H1 (cell line): ENCODE results near the gene UBR2. TPM values are rescaled to one million over a fixed set of nuclear protein-coding genes. Genes with fewer than 3 reads are reported as not detected.
A peak's percentile ranks its signal among the peaks of the same experiment; 100 is the strongest.

Experiments used
- CTCF ChIA-PET: fragments of 300-600 bp; sonication (Branson Sonifier 250); formaldehyde crosslinking; loops from one replicate; lab custom pipeline; 2021; ENCODE audit not compliant: partially characterized antibody; lab: Charles Lee
- POLR2A ChIA-PET: fragments of 300-600 bp; sonication (Branson Sonifier 250); formaldehyde crosslinking; loops from one replicate; lab custom pipeline; 2021; ENCODE audit warnings: inconsistent platforms; ENCODE audit not compliant: partially characterized antibody; lab: Charles Lee
- DNase-seq, 2 experiments: peaks; one replicate each; pipeline versions ENCODE4 v3.0.0 to v3.0.0-alpha.2; 2010 to 2022; ENCODE audit warnings: low spot score in 2 of 2, low read depth in 1 of 2, mixed read lengths in 1 of 2
- FAIRE-seq: peaks from 2 replicates; lab custom pipeline; 2011; peaks lifted over from hg19 to GRCh38; lab: Jason Lieb, UNC
- H2AFZ ChIP-seq: 2 replicates; pipeline ENCODE4 v1.8.1; 2012; ENCODE audit warnings: low read length, inconsistent platforms
- H2AK5ac ChIP-seq: 2 replicates; pipeline ENCODE4 v1.6.1; 2013; ENCODE audit warnings: low read depth, low read length
- H2BK120ac ChIP-seq: replicated peaks from 2 replicates; pipeline ENCODE3; 2013; ENCODE audit warnings: low read depth, low read length, inconsistent platforms
- H2BK12ac ChIP-seq: 2 replicates; pipeline ENCODE4 v1.6.1; 2013; ENCODE audit warnings: low read depth, low read length
- H2BK15ac ChIP-seq: 2 replicates; pipeline ENCODE4 v1.6.1; 2013; ENCODE audit warnings: low read length
- H2BK20ac ChIP-seq: 2 replicates; pipeline ENCODE4 v1.6.1; 2013; ENCODE audit warnings: low read length
- H2BK5ac ChIP-seq: 2 replicates; pipeline ENCODE4 v1.6.1; 2013; ENCODE audit warnings: low read depth, low read length
- H3K14ac ChIP-seq: 2 replicates; pipeline ENCODE4 v1.6.1; 2013; ENCODE audit warnings: inconsistent platforms; ENCODE audit not compliant: insufficient read length
- H3K18ac ChIP-seq: 2 replicates; pipeline ENCODE4 v1.6.1; 2013; ENCODE audit warnings: low read length; ENCODE audit errors: extremely low read depth
- H3K23ac ChIP-seq: 2 replicates; pipeline ENCODE4 v1.6.1; 2013; ENCODE audit warnings: inconsistent platforms; ENCODE audit not compliant: insufficient read length
- H3K23me2 ChIP-seq: 2 replicates; pipeline ENCODE4 v1.6.1; 2013; ENCODE audit warnings: low read depth, low read length
- H3K27ac ChIP-seq: 2 replicates; pipeline ENCODE4 v1.6.1; 2011; ENCODE audit warnings: low read depth, low read length, inconsistent platforms
- H3K27me3 ChIP-seq, 4 experiments: replicated peaks in 1 of 4; 1 replicate in 1 of 4; 2 replicates in 3 of 4; pipeline versions ENCODE4 v1.6.1 to v1.8.1; 2011 to 2013; ENCODE audit warnings: low read length in 3 of 4, mild to moderate bottlenecking in 3 of 4, inconsistent platforms in 2 of 4, mixed read lengths in 2 of 4, moderate library complexity in 1 of 4; ENCODE audit not compliant: control insufficient read depth in 3 of 4, insufficient read depth in 3 of 4; ENCODE audit errors: extremely low read depth in 1 of 4
- H3K36me3 ChIP-seq, 4 experiments: 2 replicates each; pipeline versions ENCODE4 v1.6.1 to v1.8.1; 2011 to 2013; ENCODE audit warnings: mild to moderate bottlenecking in 4 of 4, low read length in 3 of 4, moderate library complexity in 2 of 4, control low read depth in 1 of 4, inconsistent platforms in 1 of 4; ENCODE audit not compliant: insufficient read depth in 4 of 4, control insufficient read depth in 2 of 4
- H3K4ac ChIP-seq: replicated peaks from 2 replicates; pipeline ENCODE3; 2013; ENCODE audit warnings: low read length, low read depth, mixed read lengths, inconsistent platforms; ENCODE audit not compliant: insufficient read length
- H3K4me1 ChIP-seq, 4 experiments: replicated peaks in 1 of 4; 1 replicate in 1 of 4; 2 replicates in 3 of 4; pipeline versions ENCODE4 v1.6.1 to v1.8.1; 2011 to 2013; ENCODE audit warnings: low read length in 3 of 4, inconsistent platforms in 2 of 4, mixed read lengths in 1 of 4; ENCODE audit not compliant: insufficient read depth in 4 of 4, control insufficient read depth in 3 of 4
- H3K4me2 ChIP-seq, 2 experiments: 2 replicates each; pipeline versions ENCODE4 v1.6.1 to v1.8.1; 2011 to 2013; ENCODE audit warnings: low read depth in 2 of 2, low read length in 2 of 2, control low read depth in 1 of 2, inconsistent platforms in 1 of 2, mild to moderate bottlenecking in 1 of 2; ENCODE audit not compliant: insufficient read depth in 1 of 2
- H3K4me3 ChIP-seq, 4 experiments: fragments of 200-600, 300-600 bp in 1 of 4; sonication (generic), shearing (Covaris generic), sonication (Bioruptor Twin) in 1 of 4; 2 replicates each; pipeline versions ENCODE4 v1.5.1 to v1.8.1; 2011 to 2016; ENCODE audit warnings: low read length in 4 of 4, low read depth in 3 of 4, control low read depth in 2 of 4, inconsistent platforms in 2 of 4, mild to moderate bottlenecking in 2 of 4, mixed read lengths in 1 of 4, moderate library complexity in 1 of 4; ENCODE audit not compliant: insufficient read depth in 2 of 4; ENCODE audit errors: extremely low read depth in 1 of 4
- H3K56ac ChIP-seq: replicated peaks from 2 replicates; pipeline ENCODE3; 2013; ENCODE audit warnings: low read depth, mild to moderate bottlenecking, mixed read lengths, low read length, inconsistent platforms; ENCODE audit not compliant: insufficient read length
- H3K79me1 ChIP-seq: 2 replicates; pipeline ENCODE4 v1.6.1; 2013; ENCODE audit warnings: low read depth, low read length, control low read depth
- H3K79me2 ChIP-seq, 2 experiments: 2 replicates each; pipeline versions ENCODE4 v1.6.1 to v1.8.1; 2012 to 2013; ENCODE audit warnings: low read length in 2 of 2, mild to moderate bottlenecking in 2 of 2, inconsistent platforms in 1 of 2; ENCODE audit not compliant: insufficient read depth in 2 of 2, control insufficient read depth in 1 of 2
- H3K9ac ChIP-seq, 4 experiments: replicated peaks in 1 of 4; 1 replicate in 1 of 4; 2 replicates in 3 of 4; pipeline versions ENCODE4 v1.6.1 to v1.8.1; 2011 to 2013; ENCODE audit warnings: low read depth in 3 of 4, low read length in 3 of 4, control low read depth in 2 of 4, mild to moderate bottlenecking in 2 of 4, moderate library complexity in 2 of 4, inconsistent platforms in 1 of 4; ENCODE audit errors: extremely low read depth in 1 of 4
- H3K9me3 ChIP-seq, 2 experiments: 2 replicates each; pipeline versions ENCODE4 v1.6.1 to v1.8.1; 2012 to 2013; ENCODE audit warnings: mild to moderate bottlenecking in 2 of 2, moderate library complexity in 2 of 2, control low read depth in 1 of 2, inconsistent platforms in 1 of 2, low read depth in 1 of 2, low read length in 1 of 2, mixed read lengths in 1 of 2; ENCODE audit not compliant: insufficient read depth in 2 of 2
- H4K20me1 ChIP-seq, 2 experiments: replicated peaks in 1 of 2; 2 replicates each; pipeline versions ENCODE3 to v1.8.1; 2011 to 2013; ENCODE audit warnings: inconsistent platforms in 2 of 2, low read length in 2 of 2, mild to moderate bottlenecking in 1 of 2; ENCODE audit not compliant: insufficient read depth in 2 of 2, control insufficient read depth in 1 of 2
- H4K5ac ChIP-seq: 2 replicates; pipeline ENCODE4 v1.6.1; 2013; ENCODE audit warnings: low read length, low read depth, mixed read lengths, inconsistent platforms; ENCODE audit not compliant: insufficient read length
- H4K8ac ChIP-seq: 2 replicates; pipeline ENCODE4 v1.8.0; 2013; ENCODE audit warnings: mild to moderate bottlenecking, moderate library complexity, low read length, inconsistent platforms; ENCODE audit not compliant: insufficient read depth; ENCODE audit errors: extremely low read depth
- H4K91ac ChIP-seq: replicated peaks from 2 replicates; pipeline ENCODE3; 2013; ENCODE audit warnings: low read length, mixed read lengths, inconsistent platforms; ENCODE audit not compliant: insufficient read length
- KDM4A ChIP-seq: IDR thresholded peaks from one replicate; pipeline ENCODE4 v1.7.1; 2012; ENCODE audit warnings: low read depth, mild to moderate bottlenecking, moderate library complexity, low read length, inconsistent platforms; ENCODE audit not compliant: severe bottlenecking
- NANOG ChIP-seq: IDR thresholded peaks from 2 replicates; pipeline ENCODE4 v1.6.1; 2011; ENCODE audit warnings: low read length, low read depth, mild to moderate bottlenecking, inconsistent platforms; ENCODE audit not compliant: insufficient read depth, poor library complexity, severe bottlenecking
- WGBS, 2 experiments: shearing (Covaris generic) in 1 of 2; methylation state at CpG; one replicate each; pipeline versions ENCODE4 v1.1.6 to v1.1.7; 2013 to 2015; ENCODE audit warnings: low lambda C conversion rate in 2 of 2, mixed read lengths in 2 of 2, inconsistent platforms in 1 of 2, low coverage in 1 of 2, missing lambda C conversion rate in 1 of 2; ENCODE audit not compliant: insufficient replicate concordance in 2 of 2, insufficient coverage in 1 of 2, insufficient read length in 1 of 2; ENCODE audit errors: extremely low coverage in 1 of 2, missing lambda C conversion rate in 1 of 2; 5-methylcytosine and 5-hydroxymethylcytosine counted together
- polyA plus RNA-seq, 7 experiments: library from polyadenylated mRNA; depleted of rRNA in 3 of 7; stranded (reverse) in 5 of 7; unstranded in 2 of 7; fragments of >200 nt in 5 of 7; fragments of 200-250 nt in 2 of 7; gene quantifications; 1 replicate in 5 of 7; 2 replicates in 1 of 7; 4 replicates in 1 of 7; pipeline versions ENCODE4 v1.2.1 to v1.2.3, GENCODE V29; 2011 to 2013; ENCODE audit warnings: missing spikeins in 2 of 7, mixed read lengths in 2 of 7
- total RNA-seq: library from RNA; stranded (reverse); fragmentation: NEBNext Ultra II Directional; extraction: Animal tissue kit (Norgen Biotek cat#: 25700); gene quantifications from 2 replicates; pipeline ENCODE4 v1.2.1, GENCODE V29; 2021

Gene UBR2
- total and polyA plus RNA-seq, 2 of the 8 experiments (the other 6 are each of a cell fraction or from before 2014, with no cell fraction given): 6.5 to 19.5 TPM

DNA sequence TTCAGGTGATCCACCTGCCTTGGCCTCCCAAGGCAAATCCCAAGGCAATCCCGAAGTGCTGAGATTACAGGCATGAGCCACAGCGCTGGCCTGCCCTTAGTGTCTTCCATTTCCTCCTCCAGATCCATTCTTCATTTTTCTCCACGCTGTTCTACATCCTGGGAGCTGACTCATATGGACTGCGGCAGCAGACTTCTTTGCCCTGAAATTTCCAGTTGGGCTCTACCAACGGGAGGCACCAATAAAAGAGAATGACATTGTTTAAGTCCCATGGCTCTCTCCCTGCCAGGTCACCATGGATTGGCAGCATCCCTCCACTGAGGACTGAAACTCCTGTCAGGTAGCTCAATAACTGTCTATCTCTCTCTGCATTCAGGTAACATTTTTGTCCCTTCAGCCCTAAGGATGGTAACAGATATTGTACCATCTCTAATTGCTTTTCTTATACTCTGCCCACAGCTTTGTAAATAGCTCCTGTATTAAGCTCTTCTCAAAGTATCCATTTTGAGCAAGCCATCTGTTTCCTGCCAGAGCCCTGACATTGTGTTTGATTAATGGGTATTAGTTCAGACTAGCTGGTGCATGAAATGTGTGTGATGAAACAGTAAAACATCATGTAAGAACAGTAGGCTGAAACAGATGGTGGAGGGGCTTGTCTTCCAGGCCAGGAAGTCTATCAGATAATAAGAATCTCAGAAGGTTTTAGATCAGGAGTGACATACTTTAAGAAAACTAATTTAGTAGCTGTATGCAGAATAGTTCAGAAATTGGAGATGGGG, 178.5 kb downstream of the UBR2 start:
- ChIA-PET POLR2A (interaction anchor here (0.8 to 17.0 kb wide), 4 partner anchors 14 to 137 kb away, joined by 3 to 277 read pairs (median 4); partner anchors contain the start of genes BICRAL and RPL7L1), CTCF (interaction anchor here (0.6 to 1.4 kb wide), 4 partner anchors 16 to 222 kb away, joined by 3 to 6 read pairs (median 4); no protein-coding TSS in a partner anchor)
- Histone ChIP-seq H3K79me2 (peaks cover 0 to 21% of the 10 kb centered on the region in 2 experiments; a peak in 3 of 4 replicates), H3K56ac (no peak overlapping the region), H2AFZ (no peak overlapping the region), H3K4ac (no peak overlapping the region), H3K9me3 (no peaks in the 10 kb centered on the region), H3K4me1 (peaks cover 0 to 5% (median 3%) of the 10 kb centered on the region in 4 experiments; a peak in 3 of 7 replicates), H4K5ac (no peak overlapping the region), H3K27ac (no peak overlapping the region), H3K23ac (no peak overlapping the region), H4K20me1 (peaks cover 5 to 6% of the 10 kb centered on the region in 2 experiments), H3K23me2 (peaks cover 11% of the 10 kb centered on the region), H2BK12ac (no peak overlapping the region), H3K14ac (no peak overlapping the region), H3K27me3 (no peaks in the 10 kb centered on the region), H2AK5ac (no peak overlapping the region), H3K4me2 (no peak overlapping the region), H3K79me1 (peaks cover 8% of the 10 kb centered on the region; the same call in 1 of the 2 replicates), H2BK20ac (no peak overlapping the region), H2BK15ac (no peak overlapping the region), H3K9ac (no peak overlapping the region), H3K18ac (no peak overlapping the region), H4K91ac (no peak overlapping the region), H3K4me3 (no peak overlapping the region), H3K36me3 (no peaks in the 10 kb centered on the region), H2BK5ac (no peak overlapping the region), H4K8ac (0 out of 2 replicates have a peak overlapping the region, but pooled peaks have one; percentile 14), H2BK120ac (no peak overlapping the region)
- TF ChIP-seq NANOG: no peak
- no peak for TF ChIP-seq KDM4A
- FAIRE-seq (no peak), DNase-seq (no peak)
- WGBS, 2 experiments: 96% methylated on average over 5 of the region's 5 CpGs; no CpG with 5 or more reads in 1 of the 2 experiments
